ENCODE results near the gene CFAP70.

- TF ChIP-seq GABPA (IDR thresholded peaks at IDR 0.05; ENCODE audit: low read depth) = no peak
- no peak for TF ChIP-seq CTCF (IDR thresholded peaks at IDR 0.05; ENCODE audit: insufficient read depth, low read length)
Measured at GRCh38 chr10:73215749-73216148, 142.9 kb downstream of the CFAP70 start.
